SW480 (cell line): ENCODE measurements around the gene COL12A1.

Experiments
- DNase-seq: peaks from one replicate; pipeline ENCODE4 v3.0.0-alpha.2; 2016; ENCODE audit warnings: low spot score

Gene COL12A1

DNA sequence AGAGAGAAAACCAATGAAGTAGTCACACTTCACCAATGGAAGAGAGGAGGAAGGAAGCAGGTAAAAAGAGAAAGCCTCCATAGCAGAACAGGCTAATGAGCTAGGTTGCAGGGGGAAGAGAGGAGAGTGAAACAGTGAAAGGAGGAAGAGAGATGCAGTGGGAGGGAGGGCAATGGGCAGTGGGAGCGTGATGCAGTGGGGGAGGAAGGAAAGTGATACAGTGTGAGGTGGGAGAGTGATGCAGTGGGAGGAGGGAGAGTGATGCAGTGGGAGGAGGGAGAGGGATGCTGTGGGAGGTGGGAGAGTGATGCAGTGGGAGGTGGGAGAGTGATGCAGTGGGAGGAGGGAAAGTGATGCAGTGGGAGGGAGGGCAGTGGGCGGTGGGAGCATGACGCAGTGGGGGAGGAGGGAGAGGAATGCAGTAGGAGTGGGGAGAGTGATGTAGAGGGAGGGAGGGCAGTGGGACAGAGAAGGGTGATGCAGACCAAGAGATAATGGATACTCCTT lies 29.7 kb downstream of the COL12A1 start:
- DNase-seq, result no peak

DNA sequence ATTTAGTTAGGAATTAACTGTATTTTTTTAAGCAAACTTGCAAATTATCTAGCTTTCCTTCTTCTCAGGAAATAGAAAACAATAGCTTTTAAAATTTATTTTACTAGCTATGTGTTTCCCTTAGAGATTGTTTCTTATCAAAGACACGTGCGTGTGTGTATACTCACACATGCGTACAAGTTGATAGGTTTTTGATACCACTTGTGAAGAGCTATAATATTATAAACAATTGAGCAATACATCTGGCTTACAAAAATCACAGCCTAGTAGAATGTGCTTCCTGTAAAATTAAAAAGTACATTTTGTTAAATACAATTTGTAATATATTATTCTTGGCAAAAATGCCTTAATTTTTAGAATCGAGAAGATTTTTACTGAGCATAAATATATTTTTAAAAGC lies 33.9 kb downstream of the COL12A1 start:
- no peak for DNase-seq

DNA sequence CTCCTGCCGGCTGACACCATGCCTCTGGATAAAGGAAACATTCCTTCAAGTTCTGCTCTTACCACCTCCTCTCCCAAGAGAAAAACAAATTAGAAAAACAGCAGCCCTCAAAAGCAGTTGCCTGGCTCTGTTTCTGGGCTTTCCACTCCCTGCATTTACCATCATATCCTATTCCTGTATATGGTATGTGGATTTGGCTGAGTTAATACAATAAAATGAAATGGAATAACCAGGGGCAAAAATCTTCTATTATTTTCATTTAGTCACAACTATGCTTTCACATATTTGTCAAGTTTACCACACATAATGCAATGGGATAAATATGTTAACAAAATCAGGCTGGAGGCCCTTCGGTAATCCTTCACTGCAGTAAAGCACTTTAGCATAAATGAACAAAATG lies 34.3 kb downstream of the COL12A1 start:
- no peak for DNase-seq

DNA sequence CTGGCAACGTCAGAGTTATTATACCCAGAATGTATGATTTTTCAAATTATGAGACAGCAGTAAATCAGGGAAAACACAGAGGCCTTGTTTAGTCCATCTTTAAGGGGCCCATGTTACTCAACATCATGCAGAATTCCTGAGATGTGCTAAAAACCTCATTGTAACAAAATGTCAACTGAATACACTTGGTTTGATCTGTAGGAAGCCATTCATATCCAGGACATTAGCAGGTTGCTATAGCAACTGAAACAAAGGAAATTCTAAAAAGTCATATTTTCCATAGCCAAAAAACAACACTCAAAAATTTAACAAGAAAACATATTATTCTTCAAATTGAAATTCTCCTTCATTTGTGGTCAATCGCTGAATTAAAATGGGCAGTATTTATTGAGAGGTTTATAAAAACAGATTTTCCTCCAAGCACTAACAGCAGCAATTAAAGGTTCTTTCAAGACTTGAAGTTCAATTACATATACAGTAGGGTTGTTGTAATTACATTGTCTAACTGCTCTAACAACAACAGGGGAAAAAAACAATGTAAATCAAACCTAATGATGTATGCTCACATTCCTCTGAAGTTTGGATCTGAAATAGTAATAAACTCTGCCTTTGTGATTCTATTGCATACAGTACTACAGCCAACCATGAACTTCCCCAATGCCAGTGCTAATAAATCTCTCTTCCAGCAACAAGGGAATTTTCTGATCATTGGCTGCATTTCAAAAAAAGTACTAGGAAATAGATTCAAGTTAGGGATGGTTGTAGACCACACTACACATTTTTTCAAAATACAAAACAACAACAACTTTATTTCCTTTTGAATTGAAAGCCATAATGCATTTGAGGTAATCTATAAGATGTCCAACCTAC lies 34.9 kb downstream of the COL12A1 start:
- DNase-seq, result no peak

DNA sequence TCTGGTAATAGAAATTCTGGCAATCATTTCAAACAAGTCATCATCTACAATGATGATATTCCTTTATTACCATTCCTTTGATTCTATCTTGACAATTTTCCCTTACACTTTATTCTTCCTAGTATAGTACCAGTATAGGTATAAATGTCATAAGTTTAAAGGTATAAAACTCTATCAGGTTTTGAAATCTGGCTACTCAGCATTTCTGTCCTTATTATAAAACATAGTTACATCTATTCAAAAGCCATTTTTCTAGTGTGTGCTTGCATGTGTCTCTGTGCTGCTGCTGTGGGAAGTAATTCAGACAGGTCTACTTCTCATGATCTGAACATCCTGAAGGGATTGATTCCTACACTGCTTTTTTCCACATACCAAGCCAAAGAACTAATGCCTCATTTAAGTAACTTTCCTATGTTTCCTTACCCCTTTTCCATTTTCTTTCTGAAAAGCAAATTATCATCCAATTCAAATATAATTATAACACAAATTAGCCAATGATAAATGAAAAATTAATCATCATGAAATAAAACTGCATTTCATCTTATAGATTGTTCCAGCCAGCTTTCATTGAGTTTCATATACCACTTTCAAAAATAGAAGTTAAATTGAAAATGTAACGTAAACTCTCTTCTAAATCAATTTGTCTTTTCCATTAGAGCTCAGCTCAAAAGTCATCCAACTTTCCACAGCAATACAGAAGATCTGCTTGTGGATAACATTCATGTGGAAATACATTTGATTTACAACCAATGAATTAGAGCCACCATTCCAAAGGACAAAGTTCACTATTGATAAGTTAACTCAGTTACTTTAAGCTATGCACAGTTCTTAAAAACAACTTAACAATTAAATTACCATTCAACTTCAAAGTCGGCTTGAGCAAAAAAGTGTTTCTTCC lies 35.9 kb downstream of the COL12A1 start:
- DNase-seq, result no peak

DNA sequence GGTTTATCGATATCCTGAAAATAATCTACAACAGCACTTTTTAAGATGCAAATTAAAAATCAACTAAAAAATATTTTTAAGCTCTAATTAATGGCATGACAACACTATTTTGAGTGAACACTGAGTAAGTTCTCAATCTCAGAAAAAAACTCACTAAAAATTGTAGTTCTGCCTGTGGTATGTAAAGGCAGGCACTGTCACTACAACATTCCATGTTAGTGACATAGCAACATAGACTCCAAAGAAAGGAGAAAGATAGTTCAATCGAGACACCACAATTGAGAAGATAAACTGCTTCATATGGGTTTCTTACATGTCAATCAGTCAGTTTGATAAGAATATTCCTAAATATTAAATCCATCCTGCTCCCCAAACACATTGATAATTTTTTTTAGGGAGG lies 38.0 kb downstream of the COL12A1 start:
- no peak for DNase-seq

DNA sequence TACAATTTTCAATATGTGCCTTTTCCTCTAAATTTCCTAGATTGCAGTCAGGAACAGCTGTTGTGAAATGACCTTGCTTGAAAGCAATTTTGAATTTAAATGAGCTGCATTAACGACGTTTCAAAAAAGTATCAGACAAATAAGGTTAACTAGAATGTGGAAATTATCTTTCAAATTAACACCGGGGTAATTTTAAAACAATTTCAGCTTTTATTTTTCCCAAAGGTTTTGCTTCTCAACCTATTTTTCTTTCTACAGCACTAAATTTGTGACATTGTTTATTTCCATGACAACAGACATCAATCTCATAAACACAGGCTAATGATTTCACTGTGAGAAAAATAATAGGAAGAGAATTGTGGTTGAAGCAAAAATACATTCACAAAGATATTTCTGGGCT lies 38.5 kb downstream of the COL12A1 start:
- DNase-seq, result no peak

DNA sequence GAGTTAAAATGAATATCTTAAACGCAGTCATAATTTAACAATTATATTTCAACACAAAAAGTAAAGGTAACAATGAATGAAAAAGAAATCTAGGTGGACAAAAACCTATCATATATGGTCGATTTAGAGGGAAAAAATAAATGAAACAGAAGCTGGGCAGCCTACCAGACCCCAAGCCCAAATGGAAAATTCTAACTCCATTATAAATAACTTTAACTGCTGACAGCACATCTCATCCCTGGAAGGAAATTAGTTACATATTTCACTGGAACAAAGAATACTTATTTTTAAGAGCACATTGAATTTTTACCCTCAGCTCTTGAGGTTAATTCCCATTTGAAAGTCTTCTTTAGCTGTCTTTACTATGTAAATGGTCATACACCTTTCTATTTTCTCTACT lies 39.1 kb downstream of the COL12A1 start:
- DNase-seq, result no peak

DNA sequence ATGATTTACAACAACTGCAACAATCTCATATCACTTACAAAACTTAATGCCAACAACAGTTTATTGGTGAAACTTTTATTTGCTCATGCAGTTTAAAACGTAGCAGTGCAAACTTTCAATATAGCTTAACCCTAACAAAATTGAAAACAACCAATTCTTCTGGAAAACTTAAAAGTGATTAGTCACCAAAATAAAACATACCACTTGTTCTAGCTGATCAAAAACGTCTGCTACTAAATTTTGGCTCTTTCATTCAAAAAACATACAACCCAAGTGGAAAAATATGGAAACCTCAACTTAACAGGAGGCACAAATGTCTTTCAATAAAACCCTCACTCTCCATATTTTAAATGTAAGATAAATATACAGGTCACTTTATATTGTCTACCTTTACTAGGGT lies 39.6 kb downstream of the COL12A1 start:
- no peak for DNase-seq

DNA sequence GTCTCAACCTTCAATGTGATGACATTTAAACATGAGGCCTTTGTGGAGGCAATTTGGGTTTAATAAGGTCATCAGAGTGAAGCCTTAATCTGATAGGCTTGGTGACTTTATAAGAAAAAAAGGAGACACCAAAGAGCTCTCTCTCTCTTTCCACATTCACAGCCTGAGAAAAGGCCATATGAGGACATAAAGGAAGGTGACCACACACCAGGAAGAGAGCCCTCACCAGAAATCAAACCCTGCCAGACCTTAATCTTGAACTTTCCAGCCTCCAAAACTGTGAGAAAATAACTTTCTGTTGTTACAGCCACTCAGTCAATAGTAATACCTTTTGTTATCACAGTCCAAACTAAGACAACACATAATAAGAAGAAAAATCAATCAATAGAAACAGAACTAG lies 47.7 kb downstream of the COL12A1 start:
- no peak for DNase-seq

DNA sequence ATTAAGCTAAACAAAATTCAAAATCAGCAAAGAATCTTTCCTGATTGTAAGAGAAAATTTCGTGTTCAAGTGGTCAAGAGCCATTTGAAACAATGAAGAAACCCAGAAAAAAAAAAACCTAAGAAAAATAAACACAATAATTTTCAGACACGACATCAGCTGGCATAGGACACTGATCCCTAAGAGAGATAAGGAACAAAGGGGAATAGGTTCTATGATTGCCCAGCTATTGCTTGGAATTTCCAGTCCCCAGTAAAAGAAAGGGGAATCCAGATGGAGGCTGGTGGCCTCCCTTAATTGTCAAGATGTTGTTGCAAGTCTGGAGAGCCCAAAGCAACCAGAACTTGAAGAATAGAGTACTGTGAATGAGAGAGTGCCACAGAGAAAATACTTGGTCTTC lies 48.5 kb downstream of the COL12A1 start:
- DNase-seq, result no peak

DNA sequence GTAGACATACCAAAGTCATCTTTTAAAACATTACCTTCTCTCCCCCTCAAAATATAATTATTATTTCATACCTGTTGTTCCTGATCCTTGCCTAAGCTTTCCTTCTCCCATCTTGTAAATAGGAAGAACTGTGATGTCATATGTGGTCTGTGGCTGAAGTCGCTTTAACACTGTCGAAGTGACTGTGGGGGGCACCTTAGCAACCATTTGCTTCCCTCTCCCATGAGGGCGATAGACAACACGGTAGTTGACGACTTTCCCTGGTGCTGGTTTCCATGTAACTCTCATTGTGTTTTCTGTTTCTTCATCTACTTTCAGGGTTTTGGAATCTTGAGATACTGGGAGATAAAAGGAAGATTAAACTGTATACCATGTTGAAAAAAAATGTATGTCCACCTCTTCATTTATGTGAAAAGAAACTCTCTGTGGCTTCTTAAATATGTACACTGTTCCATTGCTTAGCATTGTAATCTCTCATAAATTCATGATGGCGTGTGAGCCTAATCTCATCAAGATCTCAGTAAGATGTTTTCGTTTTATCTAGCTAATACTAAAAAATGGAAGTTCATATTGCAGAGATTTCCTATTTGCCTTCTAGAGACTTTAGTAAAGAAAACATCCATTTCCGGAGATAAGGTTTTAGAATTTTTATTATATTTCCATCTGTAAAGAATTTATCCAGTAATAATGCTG lies 49.5 kb downstream of the COL12A1 start:
- no peak for DNase-seq

DNA sequence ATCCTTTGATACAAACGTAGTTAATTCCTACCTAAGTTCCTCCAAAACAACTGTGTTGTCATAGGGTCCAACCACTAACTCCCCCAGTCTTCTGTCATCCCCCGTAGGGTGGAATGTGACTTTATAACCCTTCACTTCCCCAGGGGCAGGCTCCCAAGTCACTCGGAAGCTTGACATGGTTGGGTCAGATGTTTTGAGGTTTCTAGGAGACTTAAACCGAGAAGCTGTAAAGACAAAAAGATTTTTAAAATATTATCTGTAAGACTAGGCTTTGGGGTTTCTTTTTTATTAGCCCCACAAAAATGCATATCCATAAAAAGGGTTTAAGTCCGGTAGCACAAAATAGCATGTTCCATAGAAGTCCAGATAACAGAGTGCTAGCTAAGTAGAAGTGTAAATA lies 50.2 kb downstream of the COL12A1 start:
- DNase-seq, result no peak

DNA sequence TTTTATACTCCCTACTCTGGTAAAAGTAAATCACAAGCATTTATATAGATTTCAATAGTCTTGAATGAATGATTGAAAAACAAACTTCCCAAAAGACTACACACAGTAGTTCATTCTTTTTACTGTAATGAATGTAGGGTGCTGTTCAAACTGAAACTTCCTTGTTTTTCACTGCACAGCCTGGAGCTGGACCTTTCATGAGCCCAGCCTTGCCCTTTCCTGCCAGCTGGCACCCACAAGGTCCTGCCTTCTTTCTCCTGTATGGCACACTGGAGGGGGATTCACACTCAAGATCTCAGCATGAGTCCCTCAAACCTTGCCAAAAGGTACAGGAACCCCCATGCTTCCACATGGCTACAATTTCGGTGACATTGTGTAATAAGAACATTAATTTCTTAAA lies 50.9 kb downstream of the COL12A1 start:
- DNase-seq, result no peak

DNA sequence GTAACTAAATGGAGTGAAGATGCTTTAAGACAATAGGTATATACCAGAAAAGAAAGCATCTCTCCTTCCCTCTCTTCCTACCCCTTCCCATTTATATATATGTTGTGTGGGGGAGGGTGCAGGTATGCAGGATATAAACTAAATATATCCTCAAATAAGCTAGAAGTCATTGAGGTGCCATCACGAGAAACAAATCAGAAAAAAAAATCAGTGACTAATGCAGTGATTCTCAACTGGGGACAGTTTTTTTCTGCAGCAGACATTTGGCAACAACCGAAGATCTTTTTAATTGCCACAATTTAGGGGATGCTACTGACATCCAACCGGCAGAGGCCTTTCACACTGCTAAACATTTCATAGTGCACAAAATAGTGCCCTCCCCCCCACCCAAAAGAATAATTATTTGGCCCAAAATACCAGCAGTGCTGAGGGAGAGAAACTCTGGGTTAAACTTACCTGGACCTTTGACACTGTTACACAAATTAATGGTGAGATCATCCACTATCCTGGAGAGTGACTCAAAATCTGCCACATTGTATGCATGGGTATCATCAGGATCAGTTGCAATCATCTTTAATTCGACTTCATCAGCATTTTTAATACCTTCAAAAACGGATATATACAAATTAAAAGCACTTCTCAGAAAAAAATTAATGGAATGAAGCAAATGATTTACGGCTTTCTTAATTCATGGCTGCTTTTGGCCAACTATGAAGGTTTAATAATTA lies 55.0 kb downstream of the COL12A1 start:
- no peak for DNase-seq

DNA sequence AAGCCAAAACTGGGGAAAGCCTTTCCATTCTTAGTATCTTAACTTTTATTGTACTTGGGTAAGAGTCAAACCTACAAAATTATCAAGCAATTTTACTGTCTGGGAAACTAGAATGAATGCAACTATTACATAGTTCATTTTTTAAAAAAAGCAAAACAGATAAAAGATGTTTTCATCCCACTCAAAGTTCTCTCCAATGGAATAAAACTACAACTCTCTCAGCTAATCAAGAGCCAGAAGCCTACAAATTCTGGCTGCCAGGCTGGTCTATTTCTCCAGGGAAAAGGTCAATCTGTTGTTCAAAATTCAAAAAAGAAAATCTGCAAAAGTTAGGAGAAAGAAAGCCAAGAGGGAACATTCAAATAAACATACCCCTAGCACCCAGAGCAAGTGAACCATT lies 56.2 kb downstream of the COL12A1 start:
- DNase-seq, result no peak

DNA sequence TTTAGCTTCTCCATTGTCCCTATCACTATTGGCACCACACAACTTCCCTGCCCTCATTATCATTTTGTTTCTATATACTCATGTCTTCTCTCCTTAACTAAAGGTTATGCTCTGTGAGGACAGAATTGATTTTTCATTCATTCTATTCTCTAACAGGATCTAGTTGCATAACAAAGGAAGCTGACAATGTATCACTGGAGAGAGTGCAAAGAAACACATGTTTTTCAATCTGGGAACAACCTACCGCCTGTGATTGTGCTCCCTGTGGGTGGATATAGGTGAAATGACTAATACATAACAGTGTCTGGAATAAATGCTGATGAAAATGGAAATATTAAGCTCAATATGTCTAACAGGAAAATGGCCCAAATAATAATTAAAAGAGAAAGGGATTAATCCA lies 56.6 kb downstream of the COL12A1 start:
- DNase-seq, result no peak

DNA sequence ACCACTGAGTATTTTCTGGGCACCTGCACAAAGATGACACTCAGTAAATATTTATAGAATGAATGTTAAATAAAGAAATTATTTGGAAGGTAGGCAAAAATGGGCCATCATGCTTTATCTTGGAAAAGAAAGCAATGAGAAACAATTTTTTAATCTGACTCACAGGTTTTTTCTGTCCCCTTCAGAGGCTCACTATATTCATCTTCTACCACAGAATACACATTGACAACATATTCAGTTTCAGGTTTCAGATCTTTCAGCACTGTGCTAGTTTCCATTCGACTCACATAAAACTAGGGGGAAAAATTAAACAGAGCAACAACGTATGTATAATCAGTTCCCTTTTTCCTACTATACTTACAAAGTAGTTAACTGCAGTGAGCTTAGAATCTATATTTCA lies 58.3 kb downstream of the COL12A1 start:
- no peak for DNase-seq

DNA sequence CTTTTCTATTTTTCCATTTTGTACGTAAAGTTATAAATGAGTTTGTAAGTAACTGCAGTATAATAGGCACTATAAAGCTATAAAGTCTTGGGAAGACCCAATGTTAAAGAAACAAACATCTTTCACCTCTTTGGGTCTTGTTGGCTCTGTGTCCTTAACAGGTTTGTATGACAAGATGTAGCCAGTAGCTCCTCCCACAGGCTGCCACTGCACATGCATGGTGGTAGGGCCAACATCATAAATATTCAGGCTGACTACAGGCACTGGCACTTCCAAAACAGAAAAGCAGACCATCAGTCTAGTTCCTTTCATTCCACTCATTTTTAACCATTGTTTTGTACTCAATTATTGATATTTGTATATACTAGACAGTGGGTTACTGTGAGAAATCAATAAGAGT lies 59.9 kb downstream of the COL12A1 start:
- DNase-seq, result no peak

DNA sequence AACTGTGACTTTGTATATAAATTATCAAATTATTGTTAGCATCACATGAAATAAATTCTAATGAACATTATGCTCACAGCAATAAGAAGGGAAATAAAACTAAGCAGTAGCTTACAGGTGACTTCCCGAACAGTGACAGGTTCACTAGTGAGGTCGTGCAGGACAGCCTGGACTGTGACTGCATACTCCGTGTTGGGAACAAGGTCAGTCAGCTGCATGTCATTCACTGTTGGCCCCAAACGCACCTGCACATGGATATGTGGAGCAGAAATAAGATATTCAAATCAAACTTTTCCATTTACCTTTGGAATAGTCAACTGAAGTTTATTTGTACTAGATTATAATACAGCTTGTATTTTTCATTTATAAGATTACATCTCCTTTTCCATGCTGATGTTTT lies 60.6 kb downstream of the COL12A1 start:
- no peak for DNase-seq

DNA sequence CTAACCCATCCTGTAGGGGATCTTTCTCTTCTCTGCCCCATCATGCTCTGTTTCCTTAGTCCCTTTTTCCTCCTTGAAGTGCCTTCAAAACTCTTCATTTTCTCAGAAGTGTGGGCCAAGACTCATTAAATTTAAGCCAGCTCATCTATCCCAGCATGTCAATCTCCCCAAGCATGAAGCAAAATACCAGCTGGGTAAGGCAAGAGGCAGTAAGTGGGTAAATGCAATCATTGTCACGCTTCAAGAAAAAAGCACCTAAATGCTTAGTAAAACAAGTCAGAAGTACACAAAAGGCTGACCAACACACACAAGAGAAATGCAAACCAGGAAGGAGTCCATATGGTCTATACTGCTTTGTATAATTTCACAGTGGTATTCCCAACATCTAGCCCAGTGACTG lies 61.5 kb downstream of the COL12A1 start:
- DNase-seq, result no peak

DNA sequence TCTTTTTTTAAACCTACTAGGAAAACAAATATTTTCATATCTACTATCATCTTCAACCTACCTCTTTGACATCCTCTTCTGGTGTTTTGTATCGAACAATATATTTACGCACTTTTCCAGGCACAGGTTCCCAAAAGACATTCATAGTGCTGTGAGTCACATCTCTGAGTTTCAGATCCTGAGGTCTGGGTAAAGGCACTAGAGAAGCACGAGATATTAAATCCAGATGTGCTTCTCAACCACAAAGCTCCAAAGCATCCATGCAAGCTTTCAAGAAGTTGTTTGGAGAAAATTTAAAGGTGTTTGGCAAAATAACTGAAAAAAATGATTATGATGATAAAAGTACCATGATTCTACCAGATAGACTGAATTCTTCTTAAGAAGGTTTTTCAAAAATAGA lies 62.7 kb downstream of the COL12A1 start:
- DNase-seq, result no peak
